Measurements from ENCODE around the gene LRMDA. TPM values are rescaled to one million over a fixed set of nuclear protein-coding genes. Genes with fewer than 3 reads are reported as not detected.

LRMDA gene
- total RNA-seq, 4 donors from 2014 or later, result 2.2 to 7.8 (median 4.5) TPM

DNA sequence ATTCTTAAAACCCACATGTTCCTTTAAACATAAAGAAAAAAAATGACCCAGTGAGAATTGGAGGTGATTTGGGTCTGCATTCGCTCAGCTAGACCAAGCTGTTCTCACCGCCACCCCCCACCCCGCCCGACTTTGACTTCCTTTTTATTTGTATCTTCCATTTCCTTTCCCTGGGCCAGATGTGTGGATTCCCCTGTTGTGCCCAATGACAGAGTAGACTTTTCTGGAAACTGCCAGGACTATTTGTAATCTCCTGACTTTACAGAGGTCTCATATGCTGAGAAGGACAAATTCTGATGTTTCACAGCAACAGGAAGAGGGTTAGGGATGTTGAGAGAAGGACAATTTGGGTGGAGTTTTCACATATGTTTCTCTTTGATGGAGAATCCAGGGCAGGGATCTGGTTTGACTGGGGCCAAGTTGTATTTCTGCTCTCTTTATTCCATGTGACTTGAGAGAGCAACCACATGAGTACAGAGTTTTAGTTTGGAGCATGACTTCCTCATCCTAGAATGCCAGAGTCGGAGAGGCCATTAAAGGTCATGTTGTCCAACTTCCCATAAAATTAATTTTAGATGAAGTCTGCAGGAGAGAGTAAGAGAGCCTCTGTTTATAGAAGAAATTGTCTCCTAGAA lies 1023.2 kb downstream of the LRMDA start:
- no peaks in the 10 kb centered on the region for H3K36me3 ChIP-seq
- DNase-seq, result no peak
- no peak overlapping the region for H3K4me3 ChIP-seq
- H3K27ac ChIP-seq, result peak overlapping the region in 3 of 4 donors; percentile 13 to 23 (median 22)
- intact Hi-C loops (cut with DNase I; ENCODE audit: low total_unique reads), result no loop called here
- H3K9me3 ChIP-seq, result no peaks in the 10 kb centered on the region
- no peaks in the 10 kb centered on the region for H3K27me3 ChIP-seq
- H3K4me1 ChIP-seq, result peaks cover 0 to 7% (median 2%) of the 10 kb centered on the region in 4 donors
- no peak for TF ChIP-seq EP300 (IDR thresholded peaks at IDR 0.05; ENCODE audit: low read depth)
- no peak for TF ChIP-seq POLR2AphosphoS5 (IDR thresholded peaks at IDR 0.05)
- TF ChIP-seq, protein P1, sequence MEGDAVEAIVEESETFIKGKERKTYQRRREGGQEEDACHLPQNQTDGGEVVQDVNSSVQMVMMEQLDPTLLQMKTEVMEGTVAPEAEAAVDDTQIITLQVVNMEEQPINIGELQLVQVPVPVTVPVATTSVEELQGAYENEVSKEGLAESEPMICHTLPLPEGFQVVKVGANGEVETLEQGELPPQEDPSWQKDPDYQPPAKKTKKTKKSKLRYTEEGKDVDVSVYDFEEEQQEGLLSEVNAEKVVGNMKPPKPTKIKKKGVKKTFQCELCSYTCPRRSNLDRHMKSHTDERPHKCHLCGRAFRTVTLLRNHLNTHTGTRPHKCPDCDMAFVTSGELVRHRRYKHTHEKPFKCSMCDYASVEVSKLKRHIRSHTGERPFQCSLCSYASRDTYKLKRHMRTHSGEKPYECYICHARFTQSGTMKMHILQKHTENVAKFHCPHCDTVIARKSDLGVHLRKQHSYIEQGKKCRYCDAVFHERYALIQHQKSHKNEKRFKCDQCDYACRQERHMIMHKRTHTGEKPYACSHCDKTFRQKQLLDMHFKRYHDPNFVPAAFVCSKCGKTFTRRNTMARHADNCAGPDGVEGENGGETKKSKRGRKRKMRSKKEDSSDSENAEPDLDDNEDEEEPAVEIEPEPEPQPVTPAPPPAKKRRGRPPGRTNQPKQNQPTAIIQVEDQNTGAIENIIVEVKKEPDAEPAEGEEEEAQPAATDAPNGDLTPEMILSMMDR (IDR thresholded peaks at IDR 0.05), result no peak
- no peak for TF ChIP-seq POLR2A (IDR thresholded peaks at IDR 0.05)
- in situ Hi-C loops (cut with MboI; ENCODE audit: low pct_ligation_motif_present in 1 of 4, low pct_unique_long_range_greater_than_20kb in 1 of 4, low sequenced_read_pairs in 3 of 4), result no loop called here
- 76 to 86% methylated on average over 5 of the region's 5 CpGs for WGBS, 2 donors (ENCODE audit: low coverage in 1 of 2)

DNA sequence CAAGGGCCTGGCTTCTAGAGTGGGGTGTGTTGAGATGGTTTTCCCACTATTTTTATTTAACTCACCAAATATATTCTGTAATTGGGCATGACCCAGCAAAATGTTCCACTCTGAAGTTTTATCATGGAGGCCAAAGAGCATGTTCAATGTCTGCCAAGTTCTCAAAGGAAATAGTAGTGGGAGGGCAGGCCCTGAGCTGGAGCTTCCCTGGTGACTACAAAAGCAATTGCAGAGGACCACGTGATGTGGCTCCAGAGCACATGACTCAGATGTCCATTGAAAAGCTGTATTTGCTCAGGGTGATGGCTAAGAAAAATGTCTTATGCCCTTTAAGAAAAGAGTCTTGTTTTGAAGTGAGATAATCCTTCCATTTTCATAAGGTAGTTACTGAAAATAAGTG lies 1024.8 kb downstream of the LRMDA start:
- Histone ChIP-seq H3K9me3 (no peaks in the 10 kb centered on the region), H3K27me3 (no peaks in the 10 kb centered on the region), H3K4me3 (no peak overlapping the region), H3K36me3 (no peaks in the 10 kb centered on the region), H3K27ac (no peak overlapping the region), H3K4me1 (peaks cover 0 to 4% (median 0%) of the 10 kb centered on the region in 4 donors)
- TF ChIP-seq POLR2AphosphoS5 (IDR thresholded peaks at IDR 0.05), result no peak
- TF ChIP-seq EP300 (IDR thresholded peaks at IDR 0.05; ENCODE audit: low read depth), result no peak
- TF ChIP-seq POLR2A (IDR thresholded peaks at IDR 0.05), result no peak
- TF ChIP-seq, protein P1 (IDR thresholded peaks at IDR 0.05), result no peak
- 38 to 50% methylated on average over 1 of the region's 1 CpG for WGBS, 2 donors (ENCODE audit: low coverage in 1 of 2)
- DNase-seq, result no peak
- intact Hi-C loops (cut with DNase I; ENCODE audit: low total_unique reads) (no loop called here), in situ Hi-C loops (cut with MboI; ENCODE audit: low pct_ligation_motif_present in 1 of 4, low pct_unique_long_range_greater_than_20kb in 1 of 4, low sequenced_read_pairs in 3 of 4) (no loop called here)

DNA sequence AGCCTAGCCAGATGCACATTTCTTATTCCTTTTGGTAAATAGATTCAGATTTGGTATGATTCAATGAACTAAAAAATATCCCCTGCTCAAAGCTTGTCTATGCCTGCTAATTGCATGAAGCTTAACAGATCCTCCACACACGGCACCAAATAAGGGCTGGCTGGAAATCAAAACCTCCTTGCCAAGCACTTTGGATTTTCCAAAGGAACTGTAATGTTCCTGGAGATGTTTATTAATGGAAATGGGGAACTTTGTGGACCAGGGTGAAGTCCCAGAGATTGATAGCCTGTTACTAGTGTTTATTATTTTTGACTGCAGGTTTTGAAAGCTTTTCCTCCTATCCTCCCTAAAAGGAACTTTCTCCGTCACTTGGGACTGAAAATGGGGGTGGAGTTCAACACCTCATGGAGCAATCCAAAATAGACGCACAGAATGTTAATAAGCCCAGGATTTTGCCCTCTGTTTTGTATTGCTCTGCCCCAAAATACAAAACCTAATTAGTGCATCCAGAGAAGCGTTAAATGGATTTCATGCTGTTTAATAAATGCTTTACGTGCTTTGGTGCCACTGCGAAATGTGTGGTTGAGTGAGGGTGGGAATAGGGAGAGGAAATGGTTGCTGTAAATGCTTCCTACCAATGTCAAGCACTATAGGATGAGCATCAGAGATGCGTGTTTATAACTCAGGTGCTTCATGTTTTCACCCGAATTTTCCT lies 1027.7 kb downstream of the LRMDA start:
- WGBS, 2 donors (ENCODE audit: low coverage in 1 of 2), result 57 to 71% methylated on average over 6 to 8 of the region's 8 CpGs
- no peak for TF ChIP-seq EP300 (IDR thresholded peaks at IDR 0.05; ENCODE audit: low read depth)
- TF ChIP-seq, protein P1 (IDR thresholded peaks at IDR 0.05), result no peak
- peak; percentile 61 to 83 (median 67) for TF ChIP-seq POLR2AphosphoS5 (IDR thresholded peaks at IDR 0.05)
- no peak overlapping the region for H3K4me3 ChIP-seq
- in situ Hi-C loops (cut with MboI; ENCODE audit: low pct_ligation_motif_present in 1 of 4, low pct_unique_long_range_greater_than_20kb in 1 of 4, low sequenced_read_pairs in 3 of 4), result no loop called here
- H3K27ac ChIP-seq, result peak overlapping the region in 3 of 4 donors; percentile 50 to 64 (median 54)
- H3K27me3 ChIP-seq, result no peaks in the 10 kb centered on the region
- no peaks in the 10 kb centered on the region for H3K36me3 ChIP-seq
- no peaks in the 10 kb centered on the region for H3K9me3 ChIP-seq
- intact Hi-C loops (cut with DNase I; ENCODE audit: low total_unique reads), result no loop called here
- DNase-seq, result peak; percentile 15
- peaks cover 0 to 4% (median 0%) of the 10 kb centered on the region in 4 donors for H3K4me1 ChIP-seq

DNA sequence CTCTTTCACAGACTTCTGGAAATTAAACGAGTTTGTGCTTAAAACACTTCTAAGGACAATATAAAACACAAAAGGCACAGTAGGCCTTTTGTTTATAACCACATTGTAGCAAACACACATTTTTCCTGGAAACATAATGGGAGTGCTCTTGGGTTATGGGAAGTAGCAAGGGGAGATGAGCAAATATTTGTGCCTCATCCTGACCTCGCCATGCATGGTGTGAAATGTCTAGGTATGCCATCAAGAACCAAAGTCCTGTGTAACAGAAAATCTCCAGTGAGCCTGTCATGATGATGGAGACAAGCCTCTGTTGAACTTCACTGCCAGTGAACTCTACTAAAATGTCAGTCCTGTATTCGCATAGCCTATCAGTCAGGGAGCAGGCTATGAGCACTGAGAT lies 1029.6 kb downstream of the LRMDA start:
- in situ Hi-C loops (cut with MboI; ENCODE audit: low pct_ligation_motif_present in 1 of 4, low pct_unique_long_range_greater_than_20kb in 1 of 4, low sequenced_read_pairs in 3 of 4) (no loop called here), intact Hi-C loops (cut with DNase I; ENCODE audit: low total_unique reads) (no loop called here)
- DNase-seq, result no peak
- Histone ChIP-seq H3K4me1 (peaks cover 0 to 4% (median 0%) of the 10 kb centered on the region in 4 donors), H3K27ac (no peak overlapping the region), H3K9me3 (no peaks in the 10 kb centered on the region), H3K27me3 (no peaks in the 10 kb centered on the region), H3K4me3 (no peak overlapping the region), H3K36me3 (no peaks in the 10 kb centered on the region)
- 85 to 90% methylated on average over 2 to 3 of the region's 3 CpGs for WGBS, 2 donors (ENCODE audit: low coverage in 1 of 2)
- TF ChIP-seq POLR2A (IDR thresholded peaks at IDR 0.05) (no peak), POLR2AphosphoS5 (IDR thresholded peaks at IDR 0.05) (no peak), EP300 (IDR thresholded peaks at IDR 0.05; ENCODE audit: low read depth) (no peak)
- TF ChIP-seq, protein P1 (IDR thresholded peaks at IDR 0.05), result no peak

Data from transverse colon (tissue), 4 donors.